ENCODE data around the gene DCTD.

The DCTD gene

DNA sequence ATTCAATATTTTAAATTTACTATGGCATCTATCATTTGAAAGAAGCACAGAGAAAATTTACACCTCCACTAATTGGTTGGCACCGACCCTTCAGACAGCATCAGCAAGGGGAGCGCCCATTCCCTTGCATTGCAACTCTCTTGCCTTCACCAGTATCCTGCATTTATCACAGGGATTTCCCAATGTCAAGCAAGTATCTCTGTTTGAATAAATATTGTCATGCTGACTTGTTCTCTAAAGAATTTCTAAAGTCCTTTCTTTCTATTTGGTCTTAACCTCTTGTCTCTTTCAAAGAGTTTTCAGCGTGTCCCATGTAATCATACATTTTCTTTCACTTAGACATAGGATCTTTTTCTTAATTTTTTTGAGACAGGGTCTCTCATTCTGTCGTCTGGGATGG lies 10.4 kb downstream of the DCTD start:
- Histone ChIP-seq H3K9ac (ENCODE audit: low read length) (no peak overlapping the region), H3K36me3 (ENCODE audit: low read length) (no peaks in the 10 kb centered on the region; the same call in 1 of the 2 replicates)

DNA sequence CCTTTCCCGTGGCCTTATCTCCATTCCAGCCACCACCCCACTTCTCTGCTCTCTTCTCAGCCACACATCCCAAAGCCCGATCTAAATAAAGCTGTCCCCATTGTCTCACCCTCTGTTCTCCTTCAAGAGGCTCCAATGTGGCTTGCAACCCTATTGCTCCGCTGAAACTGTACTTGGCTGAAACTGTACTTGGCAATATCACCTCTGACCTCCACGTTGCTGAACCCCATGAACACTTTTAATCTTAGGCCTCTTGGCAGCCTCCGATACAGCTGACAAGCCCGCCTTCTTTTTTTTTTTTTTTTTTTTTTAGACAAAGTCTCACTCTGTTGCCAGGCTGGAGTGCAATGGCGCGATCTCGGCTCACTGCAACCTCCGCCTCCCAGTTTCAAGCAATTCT lies 12.1 kb downstream of the DCTD start:
- Histone ChIP-seq H3K27ac (ENCODE audit: low read depth, low read length) (no peak overlapping the region), H3K9me2 (replicated peaks; ENCODE audit: insufficient read depth, low read length) (no peaks in the 10 kb centered on the region), H2AFZ (ENCODE audit: low read depth, low read length, severe bottlenecking) (no peak overlapping the region), H3K79me2 (ENCODE audit: insufficient read depth, low read length) (no peaks in the 10 kb centered on the region), H3K27me3 (ENCODE audit: low read length) (no peaks in the 10 kb centered on the region), H3K9me3 (ENCODE audit: insufficient read depth, low read length) (no peaks in the 10 kb centered on the region), H3K4me2 (ENCODE audit: low read depth, low read length, poor library complexity, severe bottlenecking) (no peak overlapping the region), H3F3A (ENCODE audit: insufficient read depth) (no peaks in the 10 kb centered on the region), H3K36me3 (ENCODE audit: low read length) (no peaks in the 10 kb centered on the region; the same call in 1 of the 2 replicates), H3K9ac (ENCODE audit: low read length) (no peak overlapping the region), H3K4me3 (ENCODE audit: insufficient read depth, low read length, poor library complexity, severe bottlenecking) (no peak overlapping the region), H4K20me1 (ENCODE audit: low read depth, low read length) (no peaks in the 10 kb centered on the region)
- TF ChIP-seq, protein P1, sequence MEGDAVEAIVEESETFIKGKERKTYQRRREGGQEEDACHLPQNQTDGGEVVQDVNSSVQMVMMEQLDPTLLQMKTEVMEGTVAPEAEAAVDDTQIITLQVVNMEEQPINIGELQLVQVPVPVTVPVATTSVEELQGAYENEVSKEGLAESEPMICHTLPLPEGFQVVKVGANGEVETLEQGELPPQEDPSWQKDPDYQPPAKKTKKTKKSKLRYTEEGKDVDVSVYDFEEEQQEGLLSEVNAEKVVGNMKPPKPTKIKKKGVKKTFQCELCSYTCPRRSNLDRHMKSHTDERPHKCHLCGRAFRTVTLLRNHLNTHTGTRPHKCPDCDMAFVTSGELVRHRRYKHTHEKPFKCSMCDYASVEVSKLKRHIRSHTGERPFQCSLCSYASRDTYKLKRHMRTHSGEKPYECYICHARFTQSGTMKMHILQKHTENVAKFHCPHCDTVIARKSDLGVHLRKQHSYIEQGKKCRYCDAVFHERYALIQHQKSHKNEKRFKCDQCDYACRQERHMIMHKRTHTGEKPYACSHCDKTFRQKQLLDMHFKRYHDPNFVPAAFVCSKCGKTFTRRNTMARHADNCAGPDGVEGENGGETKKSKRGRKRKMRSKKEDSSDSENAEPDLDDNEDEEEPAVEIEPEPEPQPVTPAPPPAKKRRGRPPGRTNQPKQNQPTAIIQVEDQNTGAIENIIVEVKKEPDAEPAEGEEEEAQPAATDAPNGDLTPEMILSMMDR (IDR thresholded peaks at IDR 0.05; ENCODE audit: insufficient read depth, low read length, poor library complexity, severe bottlenecking), result no peak
- TF ChIP-seq EZH2phosphoT487 (conservative IDR thresholded peaks at IDR 0.05; ENCODE audit: low read length), result no peak

More for the DNA sequence above, 10.4 kb downstream of the DCTD start:
- no peaks in the 10 kb centered on the region for H3K79me2 ChIP-seq (ENCODE audit: insufficient read depth, low read length)
- H2AFZ ChIP-seq (ENCODE audit: low read depth, low read length, severe bottlenecking), result no peak overlapping the region
- H3K9me3 ChIP-seq (ENCODE audit: insufficient read depth, low read length), result no peaks in the 10 kb centered on the region
- no peak for TF ChIP-seq EZH2phosphoT487 (conservative IDR thresholded peaks at IDR 0.05; ENCODE audit: low read length)
- TF ChIP-seq, protein P1 (IDR thresholded peaks at IDR 0.05; ENCODE audit: insufficient read depth, low read length, poor library complexity, severe bottlenecking), result no peak
- no peak overlapping the region for H3K4me3 ChIP-seq (ENCODE audit: insufficient read depth, low read length, poor library complexity, severe bottlenecking)
- H4K20me1 ChIP-seq (ENCODE audit: low read depth, low read length), result no peaks in the 10 kb centered on the region
- no peaks in the 10 kb centered on the region for H3K9me2 ChIP-seq (replicated peaks; ENCODE audit: insufficient read depth, low read length)
- H3K27ac ChIP-seq (ENCODE audit: low read depth, low read length), result no peak overlapping the region
- no peak overlapping the region for H3K4me2 ChIP-seq (ENCODE audit: low read depth, low read length, poor library complexity, severe bottlenecking)
- no peaks in the 10 kb centered on the region for H3F3A ChIP-seq (ENCODE audit: insufficient read depth)
- no peaks in the 10 kb centered on the region for H3K27me3 ChIP-seq (ENCODE audit: low read length)

DNA sequence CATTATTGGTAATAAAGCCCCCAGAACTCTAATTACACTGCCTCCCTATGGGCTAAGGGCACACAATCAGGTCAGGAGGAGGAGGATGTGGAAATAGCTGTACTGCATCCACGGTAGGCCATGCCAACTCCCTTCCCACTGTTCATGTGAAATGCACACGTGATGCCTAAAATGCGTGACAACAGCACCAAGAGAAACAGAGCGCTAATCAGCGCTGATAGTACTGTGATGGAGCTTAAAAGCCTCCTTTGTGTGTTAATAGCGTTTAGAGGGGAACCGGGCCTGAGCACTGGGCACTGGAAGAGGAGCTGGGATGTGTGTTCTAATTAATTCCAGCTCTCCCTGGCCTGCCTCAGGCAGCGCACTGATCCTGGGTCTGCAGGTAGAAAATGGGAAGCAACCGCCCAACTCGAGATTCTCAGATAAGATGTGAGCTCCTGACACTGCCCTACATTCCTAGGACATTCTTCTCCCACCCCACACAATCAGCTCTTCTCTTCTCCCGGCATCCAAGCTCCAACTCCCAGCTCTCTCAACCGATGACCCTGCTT lies 12.9 kb downstream of the DCTD start:
- H3K79me2 ChIP-seq (ENCODE audit: insufficient read depth, low read length), result no peaks in the 10 kb centered on the region
- no peak for TF ChIP-seq EZH2phosphoT487 (conservative IDR thresholded peaks at IDR 0.05; ENCODE audit: low read length)
- TF ChIP-seq, protein P1 (IDR thresholded peaks at IDR 0.05; ENCODE audit: insufficient read depth, low read length, poor library complexity, severe bottlenecking), result no peak
- no peaks in the 10 kb centered on the region for H3K9me2 ChIP-seq (replicated peaks; ENCODE audit: insufficient read depth, low read length)
- H3K27me3 ChIP-seq (ENCODE audit: low read length), result no peaks in the 10 kb centered on the region
- no peak overlapping the region for H3K4me3 ChIP-seq (ENCODE audit: insufficient read depth, low read length, poor library complexity, severe bottlenecking)
- no peaks in the 10 kb centered on the region for H3K9me3 ChIP-seq (ENCODE audit: insufficient read depth, low read length)
- no peak overlapping the region for H3K27ac ChIP-seq (ENCODE audit: low read depth, low read length)
- H3K36me3 ChIP-seq (ENCODE audit: low read length), result no peaks in the 10 kb centered on the region; the same call in 1 of the 2 replicates
- H2AFZ ChIP-seq (ENCODE audit: low read depth, low read length, severe bottlenecking), result no peak overlapping the region
- H3K9ac ChIP-seq (ENCODE audit: low read length), result no peak overlapping the region
- H3K4me2 ChIP-seq (ENCODE audit: low read depth, low read length, poor library complexity, severe bottlenecking), result no peak overlapping the region
- H4K20me1 ChIP-seq (ENCODE audit: low read depth, low read length), result no peaks in the 10 kb centered on the region
- no peaks in the 10 kb centered on the region for H3F3A ChIP-seq (ENCODE audit: insufficient read depth)

All from SU-DHL-6 (cell line).